SK-N-SH (cell line): ENCODE results near the gene NTM.

ENCODE experiments used
- EZH2phosphoT487 ChIP-seq: fragments of 200-600 bp; sonication (generic); IDR thresholded peaks from 2 replicates; pipeline ENCODE4 v1.6.1; 2017; ENCODE audit warnings: low read depth, mixed run types, mild to moderate bottlenecking, antibody characterized with exemption, moderate library complexity, borderline replicate concordance
- YY1 ChIP-seq: IDR thresholded peaks from 2 replicates; pipeline ENCODE4 v1.4.0; 2012; ENCODE audit warnings: low read depth, mild to moderate bottlenecking
- TF ChIP-seq, protein P1 (sequence below): fragments of 200-600 bp; sonication (generic); IDR thresholded peaks from 2 replicates; pipeline ENCODE4 v1.6.1; 2017; ENCODE audit warnings: antibody characterized with exemption, mild to moderate bottlenecking, moderate library complexity

DNA sequence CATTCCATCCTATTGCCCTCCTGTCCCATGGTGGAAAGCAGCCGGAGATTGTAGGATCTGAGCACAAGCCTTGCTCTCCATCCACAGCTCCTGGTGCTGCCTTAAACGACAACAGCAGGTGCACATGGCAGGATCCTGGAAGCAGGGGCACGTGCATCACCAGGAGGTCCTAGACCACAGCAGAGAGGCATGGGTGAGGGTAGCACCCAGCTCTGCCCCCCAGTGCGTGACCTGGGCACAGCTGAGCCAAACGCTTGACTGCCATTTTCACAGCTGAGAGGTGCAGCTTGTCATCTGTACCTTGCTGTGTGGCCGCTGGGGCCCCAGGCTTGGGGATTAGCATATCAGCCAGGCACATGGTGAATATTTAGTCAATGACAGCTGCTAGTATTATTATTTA, 92.7 kb downstream of the NTM start:
- TF ChIP-seq, protein P1, sequence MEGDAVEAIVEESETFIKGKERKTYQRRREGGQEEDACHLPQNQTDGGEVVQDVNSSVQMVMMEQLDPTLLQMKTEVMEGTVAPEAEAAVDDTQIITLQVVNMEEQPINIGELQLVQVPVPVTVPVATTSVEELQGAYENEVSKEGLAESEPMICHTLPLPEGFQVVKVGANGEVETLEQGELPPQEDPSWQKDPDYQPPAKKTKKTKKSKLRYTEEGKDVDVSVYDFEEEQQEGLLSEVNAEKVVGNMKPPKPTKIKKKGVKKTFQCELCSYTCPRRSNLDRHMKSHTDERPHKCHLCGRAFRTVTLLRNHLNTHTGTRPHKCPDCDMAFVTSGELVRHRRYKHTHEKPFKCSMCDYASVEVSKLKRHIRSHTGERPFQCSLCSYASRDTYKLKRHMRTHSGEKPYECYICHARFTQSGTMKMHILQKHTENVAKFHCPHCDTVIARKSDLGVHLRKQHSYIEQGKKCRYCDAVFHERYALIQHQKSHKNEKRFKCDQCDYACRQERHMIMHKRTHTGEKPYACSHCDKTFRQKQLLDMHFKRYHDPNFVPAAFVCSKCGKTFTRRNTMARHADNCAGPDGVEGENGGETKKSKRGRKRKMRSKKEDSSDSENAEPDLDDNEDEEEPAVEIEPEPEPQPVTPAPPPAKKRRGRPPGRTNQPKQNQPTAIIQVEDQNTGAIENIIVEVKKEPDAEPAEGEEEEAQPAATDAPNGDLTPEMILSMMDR: no peak
- TF ChIP-seq EZH2phosphoT487 (no peak), YY1 (no peak)
